ENCODE results near the gene HELZ2. TPM values are rescaled to one million over a fixed set of nuclear protein-coding genes. Genes with fewer than 3 reads are reported as not detected.

The HELZ2 gene
- total and polyA plus RNA-seq, 2 of the 4 experiments (the other 2 are of a cell fraction) = 4.7 to 10.6 TPM

- Histone ChIP-seq H3K56ac (ENCODE audit: extremely low read depth, insufficient read depth, low read length) (no peak overlapping the region), H2AFZ (replicated peaks; ENCODE audit: low read length, poor library complexity) (no peak overlapping the region), H2BK20ac (ENCODE audit: low read depth, low read length) (no peak overlapping the region), H3K4me2 (ENCODE audit: low read depth, low read length) (no peak overlapping the region), H3K27ac (ENCODE audit: insufficient read depth, low read length) (no peak overlapping the region), H3K9me1 (ENCODE audit: insufficient read depth, low read length) (no peaks in the 10 kb centered on the region), H2BK120ac (ENCODE audit: low read depth, low read length) (no peak overlapping the region), H4K20me1 (ENCODE audit: insufficient read depth, low read length) (peaks cover 8% of the 10 kb centered on the region), H3K4me1 (ENCODE audit: control insufficient read depth, insufficient read depth, low read length) (no peaks in the 10 kb centered on the region), H3K4me3 (ENCODE audit: insufficient read depth, low read depth, low read length) (no peak overlapping the region), H4K91ac (ENCODE audit: insufficient read depth, low read depth, low read length) (no peak overlapping the region), H3K18ac (ENCODE audit: low read depth, low read length) (no peak overlapping the region), H3K27me3 (ENCODE audit: control insufficient read depth, insufficient read depth, low read length) (no peaks in the 10 kb centered on the region), H3K79me1 (ENCODE audit: low read depth in 1 of 2, low read length in 2 of 2) (peaks cover 15 to 51% of the 10 kb centered on the region in 2 experiments), H4K8ac (ENCODE audit: low read depth in 2 of 2, low read length in 2 of 2) (no peak overlapping the region), H3K36me3 (ENCODE audit: control insufficient read depth, insufficient read depth, low read length) (peaks cover 16% of the 10 kb centered on the region), H4K5ac (ENCODE audit: low read depth, low read length) (no peak overlapping the region), H3K9ac (ENCODE audit: low read depth, low read length) (no peak overlapping the region), H2AK5ac (ENCODE audit: low read depth, low read length) (no peak overlapping the region), H2AK9ac (replicated peaks; ENCODE audit: low read depth, low read length, poor library complexity) (no peak overlapping the region), H3K14ac (replicated peaks; ENCODE audit: low read depth, low read length) (no peak overlapping the region), H3K4ac (ENCODE audit: low read depth, low read length) (no peak overlapping the region), H3K9me3 (ENCODE audit: control insufficient read depth, insufficient read depth, low read length) (no peaks in the 10 kb centered on the region), H3K23ac (ENCODE audit: low read depth, low read length) (no peak overlapping the region), H2BK15ac (ENCODE audit: low read depth, low read length) (no peak overlapping the region), H2BK5ac (ENCODE audit: low read depth, low read length, poor library complexity, severe bottlenecking) (no peak overlapping the region)
- dilution Hi-C loops (cut with HindIII; ENCODE audit: low sequenced_read_pairs, unreplicated experiment) = no loop called here
- ChIA-PET POLR2A (ENCODE audit: unreplicated experiment) (no interaction called here), CTCF (no interaction called here)
- 92% methylated on average over 5 of the region's 10 CpGs; no CpG with 5 or more reads in 1 of the 2 experiments for WGBS, 2 experiments (ENCODE audit: extremely low coverage in 2 of 2, insufficient read length in 1 of 2)
- ATAC-seq (ENCODE audit: low read depth) (no peak), DNase-seq (no peak)
- TF ChIP-seq MAFK (IDR thresholded peaks at IDR 0.05; ENCODE audit: low read depth, low read length) = no peak
- TF ChIP-seq SMC3 (IDR thresholded peaks at IDR 0.05; ENCODE audit: low read depth, low read length) = no peak
- TF ChIP-seq RFX5 (IDR thresholded peaks at IDR 0.05; ENCODE audit: low read depth, low read length) = no peak
- no peak for TF ChIP-seq POLR2A (IDR thresholded peaks at IDR 0.05; ENCODE audit: low read depth, low read length)
- TF ChIP-seq MXI1 (IDR thresholded peaks at IDR 0.05; ENCODE audit: borderline replicate concordance, low read depth, low read length) = no peak
- no peak for TF ChIP-seq NFE2L2 (IDR thresholded peaks at IDR 0.05; ENCODE audit: low read depth, low read length)
- no peak for TF ChIP-seq ELK1 (IDR thresholded peaks at IDR 0.05; ENCODE audit: borderline replicate concordance, low read depth, low read length)
- TF ChIP-seq CEBPB (IDR thresholded peaks at IDR 0.05; ENCODE audit: low read depth, low read length) = no peak
- no peak for TF ChIP-seq FOS (IDR thresholded peaks at IDR 0.05; ENCODE audit: low read depth, low read length)
- TF ChIP-seq RAD21 (IDR thresholded peaks at IDR 0.05; ENCODE audit: low read length) = no peak
- TF ChIP-seq MAZ (IDR thresholded peaks at IDR 0.05; ENCODE audit: borderline replicate concordance, low read depth, low read length) = no peak
- TF ChIP-seq CHD1 (IDR thresholded peaks at IDR 0.05; ENCODE audit: low read depth, low read length) = no peak
- intact Hi-C loops (cut with micrococcal nuclease) = no loop called here
- BruUV-seq (replicated peaks) = no TSS peak
- in situ Hi-C loops (cut with MboI; ENCODE audit: low sequenced_read_pairs) = no loop called here
Observed at GRCh38 chr20:63611646-63612045, 37.6 kb upstream of the HELZ2 start.
